GM12864 (cell line): ENCODE data around the gene SYF2.

Source experiments
- DNase-seq: peaks from one replicate; pipeline ENCODE4 v3.0.0-alpha.2; 2011; ENCODE audit warnings: low read depth
- H3K4me3 ChIP-seq: 2 replicates; pipeline ENCODE4 v1.5.1; 2011; ENCODE audit warnings: mild to moderate bottlenecking, low read depth, low read length, control low read depth
- TF ChIP-seq, protein P1 (sequence below): IDR thresholded peaks from 2 replicates; pipeline ENCODE4 v1.5.1; 2011; ENCODE audit warnings: low read depth, mild to moderate bottlenecking, moderate library complexity, low read length, control low read depth, inconsistent platforms; ENCODE audit errors: missing control alignments

Gene SYF2

GRCh38 chr1:25184001-25184762 is 48.1 kb downstream of the SYF2 start:
- no peak for DNase-seq
- H3K4me3 ChIP-seq, result no peak overlapping the region
- TF ChIP-seq, protein P1, sequence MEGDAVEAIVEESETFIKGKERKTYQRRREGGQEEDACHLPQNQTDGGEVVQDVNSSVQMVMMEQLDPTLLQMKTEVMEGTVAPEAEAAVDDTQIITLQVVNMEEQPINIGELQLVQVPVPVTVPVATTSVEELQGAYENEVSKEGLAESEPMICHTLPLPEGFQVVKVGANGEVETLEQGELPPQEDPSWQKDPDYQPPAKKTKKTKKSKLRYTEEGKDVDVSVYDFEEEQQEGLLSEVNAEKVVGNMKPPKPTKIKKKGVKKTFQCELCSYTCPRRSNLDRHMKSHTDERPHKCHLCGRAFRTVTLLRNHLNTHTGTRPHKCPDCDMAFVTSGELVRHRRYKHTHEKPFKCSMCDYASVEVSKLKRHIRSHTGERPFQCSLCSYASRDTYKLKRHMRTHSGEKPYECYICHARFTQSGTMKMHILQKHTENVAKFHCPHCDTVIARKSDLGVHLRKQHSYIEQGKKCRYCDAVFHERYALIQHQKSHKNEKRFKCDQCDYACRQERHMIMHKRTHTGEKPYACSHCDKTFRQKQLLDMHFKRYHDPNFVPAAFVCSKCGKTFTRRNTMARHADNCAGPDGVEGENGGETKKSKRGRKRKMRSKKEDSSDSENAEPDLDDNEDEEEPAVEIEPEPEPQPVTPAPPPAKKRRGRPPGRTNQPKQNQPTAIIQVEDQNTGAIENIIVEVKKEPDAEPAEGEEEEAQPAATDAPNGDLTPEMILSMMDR, result no peak

GRCh38 chr1:25183126-25183980 is 48.9 kb downstream of the SYF2 start:
- DNase-seq, result no peak
- no peak overlapping the region for H3K4me3 ChIP-seq
- TF ChIP-seq, protein P1, result no peak

DNA sequence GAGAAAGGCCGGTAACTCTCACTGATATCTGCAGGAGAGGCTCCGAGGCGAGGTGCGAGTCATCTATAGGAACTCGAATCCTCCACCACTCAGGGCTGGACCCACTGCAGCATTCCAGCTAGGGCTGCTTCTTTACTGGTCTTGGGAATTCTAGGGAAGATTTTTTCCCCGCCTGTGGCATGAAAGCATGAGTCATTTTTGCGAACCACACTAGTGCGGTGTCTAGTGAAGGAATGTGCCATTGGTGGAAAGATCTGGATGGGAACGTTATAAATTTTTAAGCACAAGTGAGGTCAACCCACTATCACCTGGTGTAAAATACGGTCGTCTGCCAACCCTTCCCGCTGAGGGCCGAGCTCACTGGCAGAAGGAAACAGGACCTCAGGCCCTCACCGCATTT is 49.7 kb downstream of the SYF2 start:
- DNase-seq, result no peak
- H3K4me3 ChIP-seq, result no peak overlapping the region
- TF ChIP-seq, protein P1, result no peak

GRCh38 chr1:25180996-25181395 is 51.3 kb downstream of the SYF2 start:
- TF ChIP-seq, protein P1, result no peak
- no peak overlapping the region for H3K4me3 ChIP-seq
- DNase-seq, result no peak

DNA sequence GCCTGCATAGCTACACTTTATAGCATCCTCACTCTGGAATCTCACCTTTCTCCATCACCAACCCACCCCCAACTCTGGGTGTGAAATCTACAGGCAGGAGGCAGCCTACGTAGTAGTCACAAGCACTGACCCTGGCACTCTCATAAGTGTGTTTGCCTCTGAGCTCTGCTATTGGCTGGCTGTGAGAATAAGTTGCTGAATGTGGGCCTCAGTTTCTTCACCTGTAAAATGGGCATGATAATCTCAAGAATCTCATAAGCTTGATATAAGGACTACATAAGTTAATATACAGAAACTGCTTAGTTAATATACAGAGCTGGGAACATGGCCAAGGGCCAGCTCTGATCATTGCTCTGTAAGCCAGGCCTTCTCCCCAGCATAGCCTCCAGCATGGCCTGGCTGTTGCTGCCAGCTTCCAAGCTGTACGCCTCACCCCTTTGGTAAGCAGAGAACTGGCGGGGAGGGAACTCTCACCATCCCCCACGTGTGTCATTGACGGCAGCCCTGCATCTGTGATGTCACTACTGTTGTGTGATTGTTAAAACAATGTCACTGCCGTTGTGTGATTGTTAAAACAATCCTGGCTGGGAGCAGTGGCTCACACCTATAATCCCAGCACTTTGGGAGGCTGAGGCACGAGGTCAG is 53.3 kb downstream of the SYF2 start:
- no peak overlapping the region for H3K4me3 ChIP-seq
- no peak for DNase-seq
- TF ChIP-seq, protein P1, result no peak

DNA sequence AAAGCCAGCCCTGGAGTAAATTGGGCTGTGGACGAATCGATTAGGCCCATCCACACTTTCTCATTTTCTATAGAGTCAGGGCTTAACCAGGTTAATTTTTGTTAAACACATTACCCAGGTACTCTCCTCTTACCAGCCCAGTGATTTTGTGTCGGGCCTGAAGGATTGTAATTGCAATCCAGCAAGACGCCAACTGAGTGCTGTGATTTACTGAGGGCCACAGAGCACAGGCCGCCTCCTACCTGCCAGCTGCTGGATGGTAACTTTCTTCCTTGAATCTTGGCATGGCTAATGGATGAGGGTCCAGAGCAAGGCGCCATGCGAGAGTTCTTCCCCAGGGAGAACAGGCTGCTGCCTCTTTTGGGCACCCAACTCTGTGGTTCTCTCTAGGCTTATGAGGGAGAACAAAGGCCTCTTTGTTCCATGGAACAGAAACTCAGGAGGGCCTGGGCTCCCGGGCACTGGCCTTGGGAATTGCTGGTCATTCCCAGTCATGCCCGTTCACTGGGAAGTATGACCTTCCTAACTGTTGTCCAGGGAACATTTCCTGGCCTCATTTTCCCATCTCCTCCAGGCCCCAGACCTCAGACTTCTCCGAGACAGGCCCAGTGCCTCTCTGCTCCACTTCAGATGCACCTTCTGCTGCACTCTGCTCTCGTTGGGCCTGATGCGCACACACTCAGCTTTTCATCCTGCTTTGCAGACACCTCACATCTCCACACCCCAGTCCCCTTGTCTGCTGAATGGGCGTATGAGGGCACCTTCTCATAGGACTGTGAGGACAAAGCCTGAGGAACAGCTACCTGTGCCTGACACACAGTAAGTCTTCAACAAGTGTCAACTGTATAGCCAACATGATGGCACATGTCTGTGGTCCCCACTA is 57.3 kb downstream of the SYF2 start:
- TF ChIP-seq, protein P1, result no peak
- no peak overlapping the region for H3K4me3 ChIP-seq
- DNase-seq, result no peak
